G401.6 (cell line): ENCODE measurements around the gene MYBPH.

Source experiments
- FAIRE-seq: peaks from 2 replicates; lab custom pipeline; 2012; peaks lifted over from hg19 to GRCh38; lab: Jason Lieb, UNC

The MYBPH gene

GRCh38 chr1:203199816-203200571 is 24.4 kb upstream of the MYBPH start:
- no peak for FAIRE-seq

- FAIRE-seq = no peak
Measured at GRCh38 chr1:203199481-203199815, 23.8 kb upstream of the MYBPH start.

GRCh38 chr1:203199002-203199401 is 23.4 kb upstream of the MYBPH start:
- FAIRE-seq = no peak

- no peak for FAIRE-seq
Measured at GRCh38 chr1:203197625-203198024, 22.0 kb upstream of the MYBPH start.

GRCh38 chr1:203196371-203196770 is 20.7 kb upstream of the MYBPH start:
- FAIRE-seq = no peak

GRCh38 chr1:203190949-203191348 is 15.3 kb upstream of the MYBPH start:
- no peak for FAIRE-seq

GRCh38 chr1:203189951-203190352 is 14.3 kb upstream of the MYBPH start:
- no peak for FAIRE-seq

GRCh38 chr1:203188686-203189232 is 13.1 kb upstream of the MYBPH start:
- no peak for FAIRE-seq

GRCh38 chr1:203187689-203188264 is 12.2 kb upstream of the MYBPH start:
- no peak for FAIRE-seq

GRCh38 chr1:203187304-203187685 is 11.7 kb upstream of the MYBPH start:
- FAIRE-seq = no peak

- FAIRE-seq = no peak
Measured at GRCh38 chr1:203186446-203187303, 11.0 kb upstream of the MYBPH start, which contains the start of gene CHI3L1. CHI3L1 (minus strand) TSS chr1:203186704; CDS start chr1:203186623, 81 bp downstream.

- FAIRE-seq = no peak
Measured at GRCh38 chr1:203186091-203186445, 10.4 kb upstream of the MYBPH start.

- no peak for FAIRE-seq
Measured at GRCh38 chr1:203185585-203185984, 10.0 kb upstream of the MYBPH start.

- no peak for FAIRE-seq
Measured at GRCh38 chr1:203185061-203185461, 9.4 kb upstream of the MYBPH start.

- FAIRE-seq = no peak
Measured at GRCh38 chr1:203184467-203184866, 8.8 kb upstream of the MYBPH start.

- no peak for FAIRE-seq
Measured at GRCh38 chr1:203183828-203184227, 8.2 kb upstream of the MYBPH start.

- FAIRE-seq = no peak
Measured at GRCh38 chr1:203182387-203182953, 6.8 kb upstream of the MYBPH start.

- FAIRE-seq = no peak
Measured at GRCh38 chr1:203181586-203182386, 6.2 kb upstream of the MYBPH start.

- no peak for FAIRE-seq
Measured at GRCh38 chr1:203180611-203181330, 5.1 kb upstream of the MYBPH start.

- no peak for FAIRE-seq
Measured at GRCh38 chr1:203179667-203180005, 4.0 kb upstream of the MYBPH start.
